SU-DHL-6 (cell line): ENCODE data around the gene CNN2.

Experiments used
- CTCF ChIP-seq: fragments of 200-600 bp; sonication (generic); IDR thresholded peaks from one replicate; pipeline ENCODE4 v1.5.1; 2017; ENCODE audit warnings: antibody characterized with exemption, mild to moderate bottlenecking, low read length, moderate library complexity; ENCODE audit not compliant: insufficient read depth, poor library complexity, severe bottlenecking
- EZH2phosphoT487 ChIP-seq: fragments of 200-600 bp; sonication (generic), shearing (Covaris generic); conservative IDR thresholded peaks from 2 replicates; pipeline ENCODE4 v1.6.1; 2018; ENCODE audit warnings: mild to moderate bottlenecking, antibody characterized with exemption, low read length, moderate library complexity, mixed read lengths

DNA sequence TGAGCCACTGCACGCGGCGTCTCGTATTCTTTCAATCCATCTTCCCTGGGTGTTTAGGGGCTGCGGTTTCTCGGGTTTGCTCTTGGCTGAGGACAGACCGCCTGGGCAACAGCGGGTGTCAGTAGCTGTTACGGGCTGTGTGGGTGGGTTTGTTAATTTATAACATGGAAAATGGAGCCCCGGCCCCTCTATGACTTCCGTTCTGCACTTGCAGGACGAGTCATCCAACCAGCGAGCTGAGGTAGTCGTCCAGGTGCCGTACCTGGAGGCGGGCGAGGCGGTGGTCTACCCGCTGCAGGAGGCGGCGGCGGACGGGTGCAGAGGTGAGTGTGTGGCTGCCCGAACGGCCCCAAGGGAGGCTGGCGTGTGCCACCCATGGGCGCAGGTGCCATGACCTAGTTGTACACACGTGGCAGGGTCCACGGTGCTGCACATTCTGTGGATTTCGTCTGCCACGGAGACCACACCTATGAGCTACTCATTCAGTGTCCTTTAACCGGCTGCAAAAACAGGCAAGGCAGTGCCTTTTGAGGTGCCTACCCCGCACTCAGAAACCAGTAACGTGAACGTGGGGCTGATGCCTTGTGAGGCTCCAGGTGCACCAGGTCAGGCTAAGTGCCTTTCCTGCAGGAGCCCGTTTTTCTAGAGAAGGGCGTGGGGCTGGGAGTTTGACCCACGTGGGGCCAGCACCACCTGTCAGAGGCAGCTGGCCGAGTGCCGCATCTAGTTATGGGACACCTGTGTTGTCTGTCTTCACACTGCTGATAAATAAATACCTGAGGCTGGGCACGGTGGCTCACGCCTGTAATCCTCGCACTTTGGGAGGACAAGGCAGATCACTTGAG is 57.8 kb downstream of the CNN2 start:
- TF ChIP-seq CTCF (no peak), EZH2phosphoT487 (no peak)
